WTC11 (cell line): ENCODE data around the gene LRRC74A. TPM values are rescaled to one million over a fixed set of nuclear protein-coding genes. Genes with fewer than 3 reads are reported as not detected.

Experiments used
- ATAC-seq: fragments of 200-7000 bp; cut with Tn5 transposase; 2 replicates; pipeline ENCODE4 v1.10.0; 2021; ENCODE audit warnings: mild to moderate bottlenecking, moderate library complexity
- CTCF ChIA-PET: fragments of 300-600 bp; sonication (Branson Sonifier 250); formaldehyde crosslinking; loops from one replicate; lab custom pipeline; 2021; ENCODE audit warnings: antibody characterized with exemption; lab: Charles Lee
- POLR2A ChIA-PET: fragments of 350-600 bp; sonication (Branson Sonifier 250); formaldehyde crosslinking; loops from one replicate; lab custom pipeline; 2021; ENCODE audit warnings: antibody characterized with exemption; lab: Charles Lee
- DNase-seq: peaks from one replicate; pipeline ENCODE4 v3.0.0; 2021; ENCODE audit warnings: low spot score
- H3K27ac Mint-ChIP-seq: 2 replicates; pipeline ENCODE4 v1.8.0; 2021; ENCODE audit warnings: mixed read lengths
- H3K27me3 Mint-ChIP-seq: 2 replicates; pipeline ENCODE4 v1.8.0; 2021; ENCODE audit warnings: low read depth, mild to moderate bottlenecking, moderate library complexity, mixed read lengths
- H3K36me3 Mint-ChIP-seq: 2 replicates; pipeline ENCODE4 v1.8.0; 2021; ENCODE audit warnings: mixed read lengths
- H3K4me1 Mint-ChIP-seq: 2 replicates; pipeline ENCODE4 v1.8.0; 2022; ENCODE audit warnings: mixed read lengths
- H3K4me3 Mint-ChIP-seq: 2 replicates; pipeline ENCODE4 v1.8.0; 2021; ENCODE audit warnings: mild to moderate bottlenecking, moderate library complexity, mixed read lengths
- H3K9me3 Mint-ChIP-seq: 2 replicates; pipeline ENCODE4 v1.8.0; 2021; ENCODE audit warnings: mixed read lengths
- AR ChIP-seq: fragments of 250-450 bp; sonication (Bioruptor Pico); IDR thresholded peaks from 2 replicates; pipeline ENCODE4 v1.9.0; 2021; ENCODE audit warnings: mild to moderate bottlenecking
- ATF2 ChIP-seq: sonication (generic); formaldehyde crosslinking; IDR thresholded peaks from 2 replicates; pipeline ENCODE4 v1.8.1; 2022; ENCODE audit warnings: low read depth, missing genetic modification reagents, borderline replicate concordance
- CBFB ChIP-seq: sonication (generic); formaldehyde crosslinking; IDR thresholded peaks from 2 replicates; pipeline ENCODE4 v1.8.1; 2022; ENCODE audit warnings: mild to moderate bottlenecking, low read depth, missing genetic modification reagents
- CREM ChIP-seq: sonication (generic); formaldehyde crosslinking; IDR thresholded peaks from 2 replicates; pipeline ENCODE4 v1.8.1; 2022; ENCODE audit warnings: mild to moderate bottlenecking, missing genetic modification reagents, moderate library complexity
- E2F5 ChIP-seq: sonication (generic); formaldehyde crosslinking; IDR thresholded peaks from 2 replicates; pipeline ENCODE4 v1.8.1; 2022; ENCODE audit warnings: mild to moderate bottlenecking, moderate library complexity, missing genetic modification reagents
- EMX1 ChIP-seq: fragments of 250-450 bp; sonication (Bioruptor Pico); IDR thresholded peaks from 2 replicates; pipeline ENCODE4 v1.8.0; 2021; ENCODE audit warnings: mild to moderate bottlenecking
- ETV6 ChIP-seq: sonication (generic); formaldehyde crosslinking; IDR thresholded peaks from 2 replicates; pipeline ENCODE4 v1.8.1; 2022; ENCODE audit warnings: mild to moderate bottlenecking, missing genetic modification reagents
- FOXP4 ChIP-seq: sonication (generic); formaldehyde crosslinking; IDR thresholded peaks from 2 replicates; pipeline ENCODE4 v1.8.0; 2022; ENCODE audit warnings: mild to moderate bottlenecking, missing genetic modification reagents
- GABPB1 ChIP-seq: sonication (generic); formaldehyde crosslinking; IDR thresholded peaks from 2 replicates; pipeline ENCODE4 v1.8.1; 2023; ENCODE audit warnings: mild to moderate bottlenecking, missing genetic modification reagents
- IRF1 ChIP-seq: sonication (generic); formaldehyde crosslinking; IDR thresholded peaks from 2 replicates; pipeline ENCODE4 v1.8.0; 2023; ENCODE audit warnings: missing genetic modification reagents
- IRF2 ChIP-seq: sonication (generic); formaldehyde crosslinking; IDR thresholded peaks from 2 replicates; pipeline ENCODE4 v1.8.0; 2022; ENCODE audit warnings: low read depth, missing genetic modification reagents, borderline replicate concordance
- MAX ChIP-seq: sonication (generic); formaldehyde crosslinking; IDR thresholded peaks from 2 replicates; pipeline ENCODE4 v1.8.0; 2022; ENCODE audit warnings: mild to moderate bottlenecking, missing genetic modification reagents
- MXD4 ChIP-seq: fragments of 250-450 bp; sonication (Bioruptor Pico); IDR thresholded peaks from 2 replicates; pipeline ENCODE4 v1.8.0; 2021; ENCODE audit warnings: mild to moderate bottlenecking, moderate library complexity, borderline replicate concordance
- MYBL2 ChIP-seq: sonication (generic); formaldehyde crosslinking; IDR thresholded peaks from 2 replicates; pipeline ENCODE4 v1.8.1; 2023; ENCODE audit warnings: mild to moderate bottlenecking, moderate library complexity, missing genetic modification reagents
- NFATC4 ChIP-seq: fragments of 250-450 bp; sonication (Bioruptor Pico); IDR thresholded peaks from 2 replicates; pipeline ENCODE4 v1.9.0; 2021; ENCODE audit warnings: mild to moderate bottlenecking
- SMAD3 ChIP-seq: sonication (generic); formaldehyde crosslinking; IDR thresholded peaks from 2 replicates; pipeline ENCODE4 v1.8.0; 2022; ENCODE audit warnings: missing genetic modification reagents, mild to moderate bottlenecking, borderline replicate concordance
- SOX15 ChIP-seq: fragments of 250-450 bp; sonication (Bioruptor Pico); IDR thresholded peaks from 2 replicates; pipeline ENCODE4 v1.9.0; 2021; ENCODE audit warnings: mild to moderate bottlenecking
- TP53 ChIP-seq: sonication (generic); formaldehyde crosslinking; IDR thresholded peaks from 2 replicates; pipeline ENCODE4 v1.8.1; 2023; ENCODE audit warnings: mild to moderate bottlenecking, missing genetic modification reagents
- USF2 ChIP-seq: sonication (generic); formaldehyde crosslinking; IDR thresholded peaks from 2 replicates; pipeline ENCODE4 v1.8.1; 2023; ENCODE audit warnings: mild to moderate bottlenecking, missing genetic modification reagents, moderate library complexity
- ZBTB43 ChIP-seq: sonication (generic); formaldehyde crosslinking; IDR thresholded peaks from 2 replicates; pipeline ENCODE4 v1.8.1; 2023; ENCODE audit warnings: mild to moderate bottlenecking, missing genetic modification reagents
- ZMAT4 ChIP-seq: fragments of 250-450 bp; sonication (Bioruptor Pico); IDR thresholded peaks from 2 replicates; pipeline ENCODE4 v1.9.0; 2021; ENCODE audit warnings: mild to moderate bottlenecking
- ZNF138 ChIP-seq: sonication (generic); formaldehyde crosslinking; conservative IDR thresholded peaks from 2 replicates; pipeline ENCODE4 v1.8.1; 2022; ENCODE audit warnings: mild to moderate bottlenecking, moderate library complexity, missing genetic modification reagents
- ZNF232 ChIP-seq: sonication (generic); formaldehyde crosslinking; IDR thresholded peaks from 2 replicates; pipeline ENCODE4 v1.8.0; 2022; ENCODE audit warnings: mild to moderate bottlenecking, missing genetic modification reagents
- ZNF317 ChIP-seq: sonication (generic); formaldehyde crosslinking; IDR thresholded peaks from 2 replicates; pipeline ENCODE4 v1.8.1; 2023; ENCODE audit warnings: low read depth, mild to moderate bottlenecking, moderate library complexity, missing genetic modification reagents, borderline replicate concordance
- ZNF416 ChIP-seq: fragments of 250-450 bp; sonication (Bioruptor Pico); IDR thresholded peaks from 2 replicates; pipeline ENCODE4 v1.9.0; 2021; ENCODE audit warnings: mild to moderate bottlenecking, inconsistent platforms
- ZNF671 ChIP-seq: fragments of 250-450 bp; sonication (Bioruptor Pico); IDR thresholded peaks from 2 replicates; pipeline ENCODE4 v1.8.0; 2021; ENCODE audit warnings: mild to moderate bottlenecking
- total RNA-seq: library from RNA; stranded (reverse); gene quantifications from 3 replicates; pipeline ENCODE4 v1.2.3, GENCODE V29; 2021

Gene LRRC74A
- total RNA-seq, 1 experiment from 2014 or later = not detected

GRCh38 chr14:76793324-76793723 is 32.9 kb upstream of the LRRC74A start:
- ATAC-seq = no peak
- CTCF ChIA-PET = no interaction called here
- H3K9me3 Mint-ChIP-seq = no peaks in the 10 kb centered on the region
- TF ChIP-seq MYBL2 (no peak), SMAD3 (CRISPR knock-in tag) (no peak), ZNF232 (no peak), IRF2 (CRISPR knock-in tag) (no peak), ZNF671 (CRISPR knock-in tag) (no peak), ZMAT4 (CRISPR knock-in tag) (no peak), USF2 (CRISPR knock-in tag) (no peak), NFATC4 (CRISPR knock-in tag) (no peak), SOX15 (CRISPR knock-in tag) (no peak), AR (CRISPR knock-in tag) (no peak), ZNF138 (CRISPR knock-in tag) (no peak), GABPB1 (no peak), CREM (CRISPR knock-in tag) (no peak), MAX (CRISPR knock-in tag) (no peak), FOXP4 (CRISPR knock-in tag) (no peak), TP53 (CRISPR knock-in tag) (no peak), ATF2 (CRISPR knock-in tag) (no peak), MXD4 (CRISPR knock-in tag) (no peak)
- TF ChIP-seq, all 79 proteins: peak for 0
- POLR2A ChIA-PET = no interaction called here
- H3K4me3 Mint-ChIP-seq = no peak overlapping the region
- no peaks in the 10 kb centered on the region for H3K4me1 Mint-ChIP-seq
- no peaks in the 10 kb centered on the region for H3K27me3 Mint-ChIP-seq
- peaks cover 58% of the 10 kb centered on the region for H3K36me3 Mint-ChIP-seq
- H3K27ac Mint-ChIP-seq = no peak overlapping the region
- DNase-seq = no peak

- no peak for DNase-seq
- no peaks in the 10 kb centered on the region for H3K9me3 Mint-ChIP-seq
- ChIA-PET POLR2A (no interaction called here), CTCF (interaction anchor here (0.7 kb wide), 1 partner anchor 80 kb away, joined by 3 read pairs; no protein-coding TSS in a partner anchor)
- H3K4me1 Mint-ChIP-seq = no peaks in the 10 kb centered on the region
- no peak for ATAC-seq
- H3K4me3 Mint-ChIP-seq = no peak overlapping the region
- no peaks in the 10 kb centered on the region for H3K27me3 Mint-ChIP-seq
- H3K36me3 Mint-ChIP-seq = peaks cover 56% of the 10 kb centered on the region
- H3K27ac Mint-ChIP-seq = no peak overlapping the region
- TF ChIP-seq MYBL2 (no peak), ZBTB43 (CRISPR knock-in tag) (no peak), ZNF317 (no peak), EMX1 (CRISPR knock-in tag) (no peak), ZNF232 (no peak), CBFB (CRISPR knock-in tag) (no peak), NFATC4 (CRISPR knock-in tag) (no peak), IRF1 (CRISPR knock-in tag) (no peak), ZNF416 (no peak), TP53 (CRISPR knock-in tag) (no peak), ETV6 (CRISPR knock-in tag) (no peak), ZNF138 (CRISPR knock-in tag) (no peak), E2F5 (CRISPR knock-in tag) (no peak)
Observed at GRCh38 chr14:76793956-76794355, 32.3 kb upstream of the LRRC74A start.
